Esophagus (tissue), 2 donors: Measurements from ENCODE around the gene ZPLD1. TPM values are rescaled to one million over a fixed set of nuclear protein-coding genes. Genes with fewer than 3 reads are reported as not detected.

Source experiments
- H3K27ac ChIP-seq, 2 donors: one replicate each; pipeline ENCODE4 v1.5.1; 2013; ENCODE audit warnings: low read depth in 2 of 2, mild to moderate bottlenecking in 2 of 2, inconsistent platforms in 1 of 2, low read length in 1 of 2, moderate library complexity in 1 of 2
- H3K27me3 ChIP-seq, 2 donors: one replicate each; pipeline ENCODE4 v1.6.1; 2013; ENCODE audit warnings: low read length in 2 of 2, control low read depth in 1 of 2, mild to moderate bottlenecking in 1 of 2; ENCODE audit not compliant: insufficient read depth in 2 of 2, control insufficient read depth in 1 of 2
- H3K36me3 ChIP-seq, 2 donors: one replicate each; pipeline ENCODE4 v1.6.1; 2013; ENCODE audit warnings: low read length in 1 of 2; ENCODE audit not compliant: control insufficient read depth in 2 of 2, insufficient read depth in 2 of 2
- H3K4me1 ChIP-seq, 2 donors: one replicate each; pipeline ENCODE4 v1.6.1; 2013; ENCODE audit warnings: low read length in 1 of 2; ENCODE audit not compliant: control insufficient read depth in 2 of 2, insufficient read depth in 2 of 2
- H3K4me3 ChIP-seq, 2 donors: one replicate each; pipeline ENCODE4 v1.5.1; 2013; ENCODE audit warnings: low read length in 2 of 2, mild to moderate bottlenecking in 2 of 2, low read depth in 1 of 2, moderate library complexity in 1 of 2
- H3K9me3 ChIP-seq, 2 donors: one replicate each; pipeline ENCODE4 v1.6.1; 2013; ENCODE audit warnings: mild to moderate bottlenecking in 2 of 2, low read depth in 1 of 2, low read length in 1 of 2, moderate library complexity in 1 of 2; ENCODE audit not compliant: control insufficient read depth in 2 of 2, insufficient read depth in 1 of 2
- WGBS, 2 donors: extraction: QIAGEN DNeasy Blood & Tissue Kit; methylation state at CpG; one replicate each; pipeline ENCODE4 v1.1.7; 2013; 5-methylcytosine and 5-hydroxymethylcytosine counted together
- polyA plus RNA-seq, 2 donors: library from polyadenylated mRNA; stranded (reverse); fragments of 200-250 nt; gene quantifications; one replicate each; pipeline ENCODE4 v1.2.3, GENCODE V29; 2013
- donor health status: healthy with polysubstance abuse.
- donor health status: Bipolar disorder and iron deficiency.

ZPLD1 gene
- polyA plus RNA-seq, 2 donors: not detected

DNA sequence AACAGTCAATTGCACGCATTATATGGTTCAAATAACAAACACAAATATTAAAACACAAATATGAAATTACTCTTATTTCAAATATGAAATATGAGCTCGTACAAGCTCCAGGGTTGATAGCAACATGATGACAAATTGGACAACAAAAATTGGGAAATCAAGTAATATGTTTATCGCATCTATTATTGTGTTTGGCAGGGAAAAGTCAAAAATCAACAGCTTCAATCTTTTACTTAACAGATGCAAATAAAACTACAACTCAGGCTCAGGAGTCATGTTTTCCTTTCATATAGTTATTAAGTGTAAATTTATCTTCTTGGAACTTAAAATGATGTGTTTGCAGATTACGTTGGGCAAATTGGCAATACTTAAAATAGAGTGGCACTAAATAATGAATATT is 41.4 kb downstream of the ZPLD1 start:
- H3K4me1 ChIP-seq: no peaks in the 10 kb centered on the region
- H3K9me3 ChIP-seq: no peaks in the 10 kb centered on the region
- no peaks in the 10 kb centered on the region for H3K27me3 ChIP-seq
- no peaks in the 10 kb centered on the region for H3K36me3 ChIP-seq
- H3K4me3 ChIP-seq: no peak overlapping the region
- no peak overlapping the region for H3K27ac ChIP-seq
- WGBS, 2 donors: 65 to 77% methylated on average over 4 of the region's 4 CpGs

DNA sequence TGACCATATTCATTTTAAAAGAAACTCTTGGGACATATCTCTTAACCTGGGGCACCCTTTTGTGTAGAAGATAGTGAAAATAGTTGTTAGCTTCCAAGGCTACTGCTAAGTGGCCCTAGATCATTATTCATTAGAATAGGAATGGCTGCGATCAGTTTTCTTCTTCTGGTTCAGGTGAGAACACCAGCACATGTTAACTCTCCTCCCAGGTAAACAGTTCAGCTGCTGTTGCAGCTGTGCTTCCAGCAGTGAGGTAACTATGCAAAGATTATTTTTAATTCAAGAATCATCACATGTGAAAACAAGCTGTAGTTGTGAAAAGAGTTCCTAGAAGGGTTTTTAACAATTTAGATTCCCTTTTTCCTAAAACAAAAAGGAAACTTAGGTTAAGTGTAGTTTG is 43.3 kb downstream of the ZPLD1 start:
- H3K36me3 ChIP-seq: no peaks in the 10 kb centered on the region
- 46 to 78% methylated on average over 1 of the region's 1 CpG for WGBS, 2 donors
- no peak overlapping the region for H3K27ac ChIP-seq
- H3K4me1 ChIP-seq: no peaks in the 10 kb centered on the region
- H3K9me3 ChIP-seq: no peaks in the 10 kb centered on the region
- no peak overlapping the region for H3K4me3 ChIP-seq
- H3K27me3 ChIP-seq: no peaks in the 10 kb centered on the region

DNA sequence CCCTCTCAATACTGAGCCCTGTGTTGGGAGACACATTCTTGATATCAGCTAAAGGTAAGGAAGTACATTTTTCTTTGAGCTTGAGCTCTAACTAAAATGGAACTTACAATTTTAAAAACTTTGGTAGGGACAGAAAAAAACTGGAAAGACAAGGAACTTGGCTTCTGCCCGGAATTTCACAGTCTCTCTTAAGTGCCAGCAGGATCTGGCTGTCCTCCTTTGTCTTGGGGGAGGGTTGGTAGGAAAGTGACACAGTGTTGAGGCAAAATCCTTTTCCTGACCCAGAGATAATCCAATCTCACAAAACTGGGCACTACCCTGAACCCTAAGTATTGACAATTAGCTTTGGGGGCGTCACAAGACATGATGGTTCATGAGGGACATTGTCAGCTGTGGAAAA is 45.3 kb downstream of the ZPLD1 start:
- no peaks in the 10 kb centered on the region for H3K27me3 ChIP-seq
- no peak overlapping the region for H3K27ac ChIP-seq
- H3K36me3 ChIP-seq: no peaks in the 10 kb centered on the region
- WGBS, 2 donors: 48 to 54% methylated on average over 2 of the region's 2 CpGs
- H3K4me1 ChIP-seq: no peaks in the 10 kb centered on the region
- H3K9me3 ChIP-seq: no peaks in the 10 kb centered on the region
- H3K4me3 ChIP-seq: no peak overlapping the region

DNA sequence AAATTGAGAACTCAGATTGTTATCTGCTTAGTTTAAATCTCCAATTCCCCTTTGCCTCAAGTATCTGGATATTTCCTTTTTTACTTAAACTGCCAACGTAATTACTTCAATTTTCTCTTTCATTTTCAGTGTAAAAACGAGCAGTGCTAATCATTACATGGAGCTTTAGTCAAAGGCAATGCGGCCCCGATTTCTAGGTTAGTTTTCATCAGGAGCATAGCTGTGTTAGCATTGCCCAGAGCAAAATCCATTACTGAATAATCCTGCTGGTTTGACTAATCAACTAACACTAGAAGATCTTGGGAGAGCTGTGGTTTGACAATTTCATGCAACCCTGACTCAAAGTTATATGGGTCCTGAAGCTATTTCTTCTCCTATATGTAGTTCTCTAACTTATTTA is 46.2 kb downstream of the ZPLD1 start:
- Histone ChIP-seq H3K27ac (no peak overlapping the region), H3K9me3 (no peaks in the 10 kb centered on the region), H3K27me3 (no peaks in the 10 kb centered on the region), H3K4me3 (no peak overlapping the region), H3K36me3 (no peaks in the 10 kb centered on the region), H3K4me1 (no peaks in the 10 kb centered on the region)
- 62 to 72% methylated on average over 4 of the region's 4 CpGs for WGBS, 2 donors

DNA sequence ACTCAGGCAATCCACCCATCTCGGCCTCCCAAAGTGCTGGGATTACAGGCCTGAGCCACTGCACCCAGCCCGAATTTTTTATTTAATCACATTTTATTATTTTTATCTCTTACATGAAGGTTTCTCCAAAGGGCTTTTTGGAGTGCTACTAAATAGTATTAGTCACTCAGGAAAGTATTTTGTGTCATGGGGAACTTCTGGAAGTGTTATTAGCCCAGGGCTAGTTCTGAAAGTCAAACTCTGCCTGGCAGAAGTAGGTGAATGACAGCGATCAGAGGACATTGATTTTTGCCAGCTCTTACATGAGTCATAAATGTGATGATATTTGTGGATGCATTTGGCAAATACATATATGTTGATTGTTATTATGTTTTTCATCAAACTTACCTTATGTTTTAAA is 48.7 kb downstream of the ZPLD1 start:
- H3K4me3 ChIP-seq: no peak overlapping the region
- H3K27me3 ChIP-seq: no peaks in the 10 kb centered on the region
- no peaks in the 10 kb centered on the region for H3K9me3 ChIP-seq
- H3K36me3 ChIP-seq: no peaks in the 10 kb centered on the region
- no peak overlapping the region for H3K27ac ChIP-seq
- WGBS, 2 donors: 57 to 62% methylated on average over 3 of the region's 3 CpGs
- no peaks in the 10 kb centered on the region for H3K4me1 ChIP-seq

DNA sequence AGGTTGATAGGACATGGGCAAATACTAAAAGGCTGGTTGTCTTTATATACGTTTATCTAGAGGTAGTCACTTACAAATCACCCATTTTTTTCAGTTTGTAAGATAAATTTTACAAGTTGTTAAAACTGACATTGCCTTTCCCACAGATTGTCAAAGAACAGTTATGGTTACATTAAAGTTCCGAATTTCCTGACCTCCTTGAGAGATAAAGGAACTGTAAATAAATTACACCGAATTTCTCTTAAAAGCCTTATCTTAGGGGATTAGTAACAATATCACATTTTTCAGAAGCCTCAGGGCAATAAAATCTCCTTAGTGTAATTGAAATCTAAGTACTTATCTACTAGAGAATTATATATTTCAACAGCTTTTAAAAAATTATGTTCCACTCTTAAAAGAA is 49.5 kb downstream of the ZPLD1 start:
- WGBS, 2 donors: 41 to 45% methylated on average over 3 of the region's 3 CpGs
- no peak overlapping the region for H3K27ac ChIP-seq
- H3K4me1 ChIP-seq: no peaks in the 10 kb centered on the region
- H3K4me3 ChIP-seq: no peak overlapping the region
- H3K36me3 ChIP-seq: no peaks in the 10 kb centered on the region
- no peaks in the 10 kb centered on the region for H3K27me3 ChIP-seq
- H3K9me3 ChIP-seq: no peaks in the 10 kb centered on the region

DNA sequence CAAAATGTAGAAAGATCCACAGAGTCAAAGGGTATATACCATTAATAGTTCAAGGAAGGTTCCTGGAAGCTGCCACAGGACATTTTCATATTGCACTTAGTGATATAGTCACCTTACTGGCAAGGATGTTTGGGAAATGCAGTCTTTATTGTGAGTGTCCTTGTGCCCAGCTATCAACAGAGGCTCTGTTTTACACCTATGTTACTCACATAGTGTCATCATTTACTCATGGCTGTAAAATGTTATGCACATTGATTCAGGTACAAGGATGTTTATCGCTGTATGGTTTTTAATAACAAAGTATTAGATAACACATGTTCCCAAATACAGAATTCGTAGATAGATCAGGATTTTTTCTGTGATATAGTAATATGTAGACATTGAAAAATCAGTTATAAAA is 50.9 kb downstream of the ZPLD1 start:
- no peaks in the 10 kb centered on the region for H3K36me3 ChIP-seq
- H3K27ac ChIP-seq: no peak overlapping the region
- 82 to 90% methylated on average over 2 of the region's 2 CpGs for WGBS, 2 donors
- H3K4me1 ChIP-seq: no peaks in the 10 kb centered on the region
- H3K27me3 ChIP-seq: no peaks in the 10 kb centered on the region
- no peaks in the 10 kb centered on the region for H3K9me3 ChIP-seq
- no peak overlapping the region for H3K4me3 ChIP-seq

DNA sequence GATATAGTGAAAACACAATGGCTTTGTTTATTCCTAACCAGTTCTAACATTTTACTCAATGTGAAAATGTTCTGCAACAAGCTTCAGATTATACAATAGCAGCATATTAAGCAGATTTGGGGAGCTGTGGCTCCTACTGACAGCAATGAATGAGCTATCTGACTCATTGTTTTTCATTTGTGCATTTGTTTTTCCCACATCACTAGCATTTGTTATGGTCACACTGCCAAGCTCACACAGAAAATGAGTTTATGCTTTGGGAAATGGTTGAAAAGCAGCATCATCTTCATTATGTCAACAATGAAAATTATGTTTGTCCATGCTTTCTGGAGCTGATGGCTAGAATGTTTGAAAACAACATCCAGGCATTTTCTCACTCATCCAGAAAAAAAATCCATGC is 53.5 kb downstream of the ZPLD1 start:
- Histone ChIP-seq H3K9me3 (no peaks in the 10 kb centered on the region), H3K27ac (no peak overlapping the region), H3K4me3 (no peak overlapping the region), H3K4me1 (no peaks in the 10 kb centered on the region), H3K36me3 (no peaks in the 10 kb centered on the region), H3K27me3 (no peaks in the 10 kb centered on the region)

DNA sequence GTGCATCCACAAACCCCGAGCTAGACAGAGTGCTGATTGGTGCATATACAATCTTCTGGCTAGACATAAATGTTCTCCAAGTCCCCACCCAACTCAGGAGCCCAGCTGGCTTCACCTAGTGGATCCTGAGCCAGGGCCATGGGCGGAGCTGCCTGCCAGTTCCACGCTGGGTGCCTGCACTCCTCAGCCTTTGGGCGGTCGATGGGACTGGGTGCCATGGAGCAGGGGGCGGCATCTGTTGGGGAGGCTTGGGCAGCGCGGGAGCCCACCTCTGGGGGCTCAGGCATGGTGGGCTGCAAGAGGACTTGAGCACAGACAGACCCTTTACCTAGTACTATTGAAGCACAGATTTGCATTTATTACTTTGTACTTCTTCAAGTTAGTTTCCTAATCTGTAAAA is 57.5 kb downstream of the ZPLD1 start:
- H3K9me3 ChIP-seq: no peaks in the 10 kb centered on the region
- H3K27ac ChIP-seq: no peak overlapping the region
- WGBS, 2 donors: 91 to 94% methylated on average over 8 of the region's 8 CpGs
- no peaks in the 10 kb centered on the region for H3K36me3 ChIP-seq
- no peaks in the 10 kb centered on the region for H3K4me1 ChIP-seq
- H3K27me3 ChIP-seq: no peaks in the 10 kb centered on the region
- H3K4me3 ChIP-seq: no peak overlapping the region

DNA sequence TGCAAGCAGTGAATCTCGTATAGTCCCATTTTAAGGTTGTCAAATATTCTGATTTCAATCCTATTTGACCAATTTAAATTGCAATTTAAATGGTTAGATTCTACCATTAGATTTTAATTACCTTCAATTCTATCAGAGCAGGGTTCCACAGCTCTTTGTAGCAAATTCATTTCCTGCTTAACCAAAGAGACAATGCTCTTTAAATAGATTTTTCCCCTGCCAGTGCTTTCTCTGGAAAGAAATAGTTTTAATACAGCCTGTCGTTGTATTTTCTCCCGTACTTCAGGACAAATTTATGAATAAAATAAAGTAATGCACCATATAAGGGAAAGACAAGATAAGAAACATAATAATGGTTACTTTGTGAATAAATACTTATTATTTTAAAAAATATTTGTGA is 62.8 kb downstream of the ZPLD1 start:
- no peaks in the 10 kb centered on the region for H3K27me3 ChIP-seq
- WGBS, 2 donors: 70 to 74% methylated on average over 3 of the region's 3 CpGs

More for the DNA sequence above, 62.8 kb downstream of the ZPLD1 start:
- Histone ChIP-seq H3K4me1 (no peaks in the 10 kb centered on the region), H3K9me3 (no peaks in the 10 kb centered on the region), H3K4me3 (no peak overlapping the region), H3K27ac (no peak overlapping the region), H3K36me3 (no peaks in the 10 kb centered on the region)
